Measurements from ENCODE around the gene NADK.
"Not testable (repeated sequence)": the region's sequence is repeated elsewhere in the genome, so short reads cannot be mapped to it uniquely, and the experiment has no call there.

NADK gene

GRCh38 chr1:1755426-1755825, 22.8 kb downstream of the NADK start:
- intact Hi-C loops (cut with DNase I): no loop called here

GRCh38 chr1:1754051-1754815, 24.0 kb downstream of the NADK start:
- DNase-seq: peak in 1 of 42 donors; percentile 19
- intact Hi-C loops (cut with DNase I): no loop called here

More at GRCh38 chr1:1755426-1755825, 22.8 kb downstream of the NADK start:
- DNase-seq: peak in 1 of 42 donors; percentile 7

GRCh38 chr1:1753607-1754005, 24.7 kb downstream of the NADK start:
- DNase-seq: peak in 1 of 42 donors; percentile 22
- intact Hi-C loops (cut with DNase I): no loop called here

- intact Hi-C loops (cut with DNase I): no loop called here
- peak in 1 of 42 donors; percentile 10 for DNase-seq
Measured at GRCh38 chr1:1752636-1753606, 25.3 kb downstream of the NADK start.

- intact Hi-C loops (cut with DNase I): no loop called here
- DNase-seq: no peak
Measured at GRCh38 chr1:1752190-1752589, 26.1 kb downstream of the NADK start.

- DNase-seq; intact Hi-C loops (cut with DNase I): not testable (repeated sequence)
Measured at GRCh38 chr1:1749941-1750340, 28.3 kb downstream of the NADK start.

GRCh38 chr1:1748686-1749321, 29.5 kb downstream of the NADK start:
- DNase-seq: peak in 2 of 42 donors; percentile 23 to 32
- intact Hi-C loops (cut with DNase I): no loop called here

- intact Hi-C loops (cut with DNase I); DNase-seq: not testable (repeated sequence)
Measured at GRCh38 chr1:1746566-1746909, 31.7 kb downstream of the NADK start.

GRCh38 chr1:1745651-1746565, 32.4 kb downstream of the NADK start:
- intact Hi-C loops (cut with DNase I): not testable (repeated sequence)

GRCh38 chr1:1742529-1742928, 35.7 kb downstream of the NADK start:
- intact Hi-C loops (cut with DNase I): not testable (repeated sequence)
- DNase-seq: peak in 1 of 42 donors; percentile 23

More at GRCh38 chr1:1745651-1746565, 32.4 kb downstream of the NADK start:
- DNase-seq: peak in 36 of 42 donors; percentile 25 to 94 (median 80)

GRCh38 chr1:1741013-1741412, 37.3 kb downstream of the NADK start:
- peak in 1 of 42 donors; percentile 25 for DNase-seq

GRCh38 chr1:1738799-1739337, 39.4 kb downstream of the NADK start:
- intact Hi-C loops (cut with DNase I); DNase-seq: not testable (repeated sequence)

More at GRCh38 chr1:1741013-1741412, 37.3 kb downstream of the NADK start:
- intact Hi-C loops (cut with DNase I): not testable (repeated sequence)

- DNase-seq: peak in 21 of 42 donors; percentile 25 to 77 (median 45)
Measured at GRCh38 chr1:1737675-1738590, 40.3 kb downstream of the NADK start.

GRCh38 chr1:1732381-1732780, 45.9 kb downstream of the NADK start:
- intact Hi-C loops (cut with DNase I): no loop called here
- DNase-seq: peak in 1 of 42 donors; percentile 31

More at GRCh38 chr1:1737675-1738590, 40.3 kb downstream of the NADK start:
- intact Hi-C loops (cut with DNase I): not testable (repeated sequence)

- peak in 1 of 42 donors; percentile 27 for DNase-seq
- intact Hi-C loops (cut with DNase I): no loop called here
Measured at GRCh38 chr1:1730870-1731269, 47.4 kb downstream of the NADK start.

- intact Hi-C loops (cut with DNase I): not testable (repeated sequence)
- peak in 1 of 42 donors; percentile 22 for DNase-seq
Measured at GRCh38 chr1:1730230-1730629, 48.0 kb downstream of the NADK start.

Measured in head of caudate nucleus (tissue), 42 donors.